Measurements from ENCODE around the gene NHLRC2. TPM values are rescaled to one million over a fixed set of nuclear protein-coding genes. Genes with fewer than 3 reads are reported as not detected.

NHLRC2 gene
- 23.1 and 45.5 TPM in 2 replicates for total RNA-seq

GRCh38 chr10:113854013-113854760 lies at the start of gene NHLRC2, which contains the start of gene DCLRE1A:
Gene NHLRC2 (plus strand): TSS chr10:113854661. CDS start chr10:113854873, 212 bp downstream.
Gene DCLRE1A (minus strand): TSS chr10:113854082. CDS start chr10:113853182, 900 bp downstream.

Other genes starting within 250 kb of the NHLRC2 start
- gene NRAP, start 190.6 kb upstream of the NHLRC2 start, total RNA-seq = not detected in 2 replicates
- 19.3 and 21.8 TPM in 2 replicates for gene CASP7, start 174.7 kb upstream of the NHLRC2 start, total RNA-seq
- gene PLEKHS1, start 103.0 kb upstream of the NHLRC2 start, total RNA-seq = not detected in 2 replicates
- gene DCLRE1A, start 579 bp upstream of the NHLRC2 start, total RNA-seq = 2.9 and 3.2 TPM in 2 replicates
- gene ADRB1, start 189.2 kb downstream of the NHLRC2 start, total RNA-seq = 0.06 TPM in 1 of 2 replicates, not detected in the other